HG03280 (cell line): ENCODE data around the gene MAP4K4.

ENCODE experiments used
- ATAC-seq: cut with Tn5 transposase; IDR thresholded peaks from one replicate; pipeline ENCODE4 v1.9.1; 2021; ENCODE audit warnings: mild to moderate bottlenecking, moderate library complexity; ENCODE audit not compliant: unreplicated experiment

Gene MAP4K4

DNA sequence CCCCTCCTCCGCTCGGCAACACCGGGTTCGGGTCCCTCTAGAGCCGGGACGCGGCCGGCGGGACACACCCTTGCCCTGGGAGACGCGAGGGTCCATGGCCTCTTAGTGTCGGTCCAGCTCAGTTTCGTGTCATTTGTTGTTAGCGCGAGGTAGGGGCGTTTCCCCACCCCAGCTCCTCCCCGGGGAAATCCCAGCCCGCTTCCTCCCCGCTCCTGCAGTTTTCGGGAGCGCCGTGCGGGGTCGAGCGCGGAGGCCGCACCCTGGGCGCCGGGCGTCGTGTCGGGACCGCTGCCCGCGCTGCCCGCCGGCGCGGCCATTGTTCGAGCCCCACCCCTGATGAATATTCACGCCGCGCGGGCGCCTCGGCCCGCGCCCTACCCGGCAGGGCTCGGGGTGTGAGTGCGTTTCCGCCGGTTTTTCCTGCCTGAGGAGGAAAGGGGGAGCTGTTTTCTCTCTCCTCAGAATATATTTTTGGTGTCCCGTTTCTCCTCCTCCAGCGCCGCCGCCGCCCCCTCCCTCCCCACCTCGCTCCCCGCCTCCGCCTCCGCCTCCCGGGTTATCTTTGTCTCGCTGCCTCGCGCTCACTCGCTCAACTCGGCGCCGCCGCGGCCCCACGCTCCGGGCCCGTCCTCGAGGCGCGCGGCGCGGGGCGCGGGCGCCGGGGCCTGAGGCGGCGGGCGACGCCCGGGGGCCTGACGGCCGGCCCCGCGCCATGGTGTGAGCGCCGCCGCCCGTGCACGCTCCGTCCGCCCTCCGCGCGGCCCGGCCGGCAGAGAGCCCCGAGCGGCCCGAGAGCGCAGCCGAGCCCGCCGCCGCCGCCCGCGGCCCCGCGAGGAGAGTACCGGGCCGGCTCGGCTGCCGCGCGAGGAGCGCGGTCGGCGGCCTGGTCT is at the start of gene MAP4K4:
Gene MAP4K4, plus strand, starts transcription at position 584 of the 890 bp plus-strand sequence. CDS start 374 bp downstream, outside the sequence.
- no peak for ATAC-seq

DNA sequence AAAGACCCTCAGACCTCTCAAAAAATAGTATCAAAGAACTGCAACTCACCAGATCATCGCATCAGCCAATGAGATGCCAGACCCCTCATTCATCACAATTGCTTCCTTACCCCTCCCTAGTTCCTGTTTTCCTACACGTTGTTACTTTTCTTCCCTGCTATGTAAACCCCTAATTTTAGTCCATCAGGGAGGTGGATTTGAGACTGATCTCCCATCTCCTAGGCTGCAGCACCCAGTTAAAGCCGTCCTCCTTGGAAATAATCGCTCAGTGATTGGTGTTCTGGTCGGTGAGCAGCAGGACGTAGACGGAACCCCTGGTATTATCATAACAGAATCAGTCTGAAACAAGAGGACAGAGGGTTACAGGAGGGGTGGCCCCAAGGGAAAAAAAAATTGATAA is 44.0 kb upstream of the MAP4K4 start:
- no peak for ATAC-seq

GRCh38 chr2:101655702-101656422 is 41.6 kb upstream of the MAP4K4 start:
- ATAC-seq, result no peak

DNA sequence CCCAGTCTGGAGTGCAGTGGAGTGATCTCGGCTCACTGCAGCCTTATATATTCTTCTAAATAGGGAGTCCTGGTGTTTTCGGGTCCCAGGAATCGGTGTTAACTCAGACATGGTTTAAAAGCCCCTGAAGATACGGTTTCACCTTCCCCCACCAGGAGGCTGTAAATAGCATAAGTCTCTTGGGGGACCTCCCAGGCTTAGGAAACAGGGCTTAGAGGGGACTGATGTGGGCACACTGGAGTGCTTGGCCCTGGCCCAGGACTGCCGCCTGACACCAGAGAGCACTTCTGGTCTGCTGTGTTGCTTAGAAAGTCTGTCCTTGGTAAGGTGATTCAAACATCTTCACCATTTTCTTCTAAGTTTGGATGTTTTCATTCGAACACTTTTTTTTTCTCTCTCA is 39.7 kb upstream of the MAP4K4 start:
- no peak for ATAC-seq

DNA sequence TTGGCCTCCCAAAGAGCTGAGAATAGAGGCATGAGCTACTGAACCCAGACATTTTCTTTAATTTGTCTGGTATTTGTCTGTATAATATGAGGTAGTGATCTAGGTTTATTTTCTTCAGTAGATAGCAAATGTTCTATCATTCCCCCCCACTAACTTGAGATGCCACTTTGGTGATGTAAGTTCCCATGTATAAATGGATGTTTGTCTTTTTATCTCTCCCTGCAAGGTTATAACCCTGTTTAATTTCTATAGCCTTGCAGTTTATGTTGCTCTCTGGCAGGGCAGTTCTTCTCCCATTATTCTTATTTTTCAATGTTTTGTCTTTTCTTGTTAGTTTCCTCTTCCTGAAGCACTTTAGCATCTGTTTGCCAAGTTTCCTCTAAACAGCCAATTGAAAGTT is 39.1 kb upstream of the MAP4K4 start:
- no peak for ATAC-seq

DNA sequence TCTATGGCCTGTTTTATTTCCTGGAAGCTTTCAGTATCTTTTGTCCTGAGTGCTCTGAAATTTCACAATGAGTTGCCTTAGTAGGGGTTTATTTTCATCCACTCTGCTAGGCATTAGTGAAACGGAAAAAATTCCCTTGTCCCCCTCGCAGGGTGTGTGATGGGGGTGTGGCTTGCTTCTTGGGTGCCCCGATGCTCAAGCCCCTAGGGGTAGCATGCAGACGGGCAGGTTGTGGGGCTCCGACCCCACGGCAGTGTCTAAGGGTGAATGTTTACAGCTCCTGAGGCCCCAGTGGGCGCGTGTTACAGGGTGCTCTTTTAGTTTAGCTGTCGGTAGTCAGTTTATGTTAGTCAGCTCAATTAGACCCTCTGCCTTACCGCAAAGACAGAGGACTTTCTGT is 32.2 kb upstream of the MAP4K4 start:
- no peak for ATAC-seq

GRCh38 chr2:101667823-101668222 is 29.7 kb upstream of the MAP4K4 start:
- no peak for ATAC-seq

DNA sequence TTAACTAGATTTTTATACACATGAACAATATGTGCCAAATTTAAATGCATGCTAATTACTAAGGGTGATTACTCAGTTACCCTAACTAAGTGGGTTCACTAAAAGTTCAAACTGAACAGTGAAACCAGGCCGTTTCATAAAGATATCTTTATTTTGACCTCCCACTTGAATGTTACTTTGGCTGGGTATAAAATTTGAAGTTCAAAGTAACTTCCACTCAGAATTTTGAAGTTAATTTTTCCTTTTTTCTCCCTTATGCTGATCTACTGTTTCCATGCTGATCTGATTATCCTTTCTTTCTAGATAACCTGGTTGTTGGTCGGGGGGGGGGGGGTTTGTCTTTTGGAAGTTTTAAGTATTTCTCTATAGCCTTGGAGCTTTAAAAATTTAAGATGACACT is 25.5 kb upstream of the MAP4K4 start:
- no peak for ATAC-seq

DNA sequence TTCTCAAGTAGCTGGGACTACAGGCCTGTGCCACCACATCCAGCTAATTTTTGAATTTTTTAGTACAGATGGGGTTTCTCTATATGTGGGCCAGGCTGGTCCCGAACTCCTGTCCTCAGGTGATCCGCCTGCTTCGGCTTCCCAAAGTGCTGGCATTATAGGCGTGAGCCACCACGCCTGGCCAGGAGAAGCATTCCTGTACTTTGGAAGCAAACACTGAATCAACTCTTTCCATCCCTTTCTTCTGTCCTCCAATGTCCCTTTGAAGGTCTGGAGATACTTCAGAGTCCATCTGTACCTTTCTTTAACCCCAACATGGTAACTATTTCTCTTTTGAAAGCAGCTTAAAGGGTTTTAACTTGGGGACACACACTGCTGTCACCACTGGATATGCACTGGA is 23.6 kb upstream of the MAP4K4 start:
- ATAC-seq, result no peak

DNA sequence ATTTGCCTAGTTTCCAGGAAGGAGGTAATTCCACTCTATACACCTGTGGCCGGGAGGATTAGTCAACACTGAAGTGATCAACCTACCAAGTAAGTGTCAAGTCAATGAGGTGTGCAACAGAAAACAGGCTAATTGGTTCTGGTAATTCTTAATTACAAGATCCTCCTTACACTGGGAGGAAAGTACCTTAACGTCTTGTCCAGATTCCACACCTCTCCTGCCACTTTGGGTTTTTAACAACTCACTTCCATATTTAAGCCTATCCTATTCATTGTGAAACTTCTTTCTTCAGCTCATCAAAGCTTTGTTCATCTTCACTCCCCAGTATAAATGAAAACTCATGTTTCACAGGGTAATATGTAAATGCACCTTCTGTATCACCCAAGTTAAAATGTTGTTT is 22.0 kb upstream of the MAP4K4 start:
- ATAC-seq, result no peak

DNA sequence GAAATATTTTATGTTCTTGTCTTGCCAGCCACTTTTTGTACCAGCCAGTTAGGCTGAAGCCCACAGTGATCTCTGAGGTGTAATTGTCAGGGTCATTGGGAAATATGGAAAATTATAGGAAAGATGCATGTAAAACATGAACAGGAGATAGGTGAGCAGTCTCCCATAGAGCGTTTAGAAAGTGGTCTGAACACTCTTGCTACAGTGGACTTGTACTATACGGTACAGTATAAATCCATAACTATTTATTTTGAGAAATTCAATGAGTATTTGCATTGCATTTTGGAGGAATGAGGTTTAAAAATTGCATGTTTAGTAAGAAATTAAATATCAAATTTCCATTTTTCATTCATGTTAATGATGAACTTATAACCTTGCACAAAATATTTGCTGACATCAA is 20.8 kb upstream of the MAP4K4 start:
- ATAC-seq, result no peak

GRCh38 chr2:101677658-101678057 is 19.8 kb upstream of the MAP4K4 start:
- ATAC-seq, result no peak

DNA sequence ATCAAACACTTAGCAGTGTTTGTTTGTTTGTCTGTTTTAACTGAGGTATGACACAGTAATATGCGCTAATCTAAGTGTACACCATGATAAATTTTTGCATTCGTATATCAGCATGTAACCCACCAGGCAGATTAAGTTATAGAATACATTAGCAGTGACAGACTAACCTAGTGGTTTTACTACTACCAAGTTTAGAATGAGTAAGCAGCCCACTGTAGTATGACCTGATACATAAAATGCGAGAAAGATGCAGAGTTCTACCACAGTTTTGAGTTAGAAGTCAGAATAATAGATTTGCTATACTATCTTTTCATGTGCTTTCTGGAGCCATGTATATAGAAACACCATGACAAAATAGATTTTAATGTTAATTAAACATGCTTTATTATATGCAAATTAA is 19.1 kb upstream of the MAP4K4 start:
- no peak for ATAC-seq

- ATAC-seq, result no peak
Measured at GRCh38 chr2:101679037-101679726, 18.3 kb upstream of the MAP4K4 start.

- ATAC-seq, result no peak
Measured at GRCh38 chr2:101679801-101680487, 17.6 kb upstream of the MAP4K4 start.

- no peak for ATAC-seq
Measured at GRCh38 chr2:101682311-101682710, 15.2 kb upstream of the MAP4K4 start.

GRCh38 chr2:101684313-101684712 is 13.2 kb upstream of the MAP4K4 start:
- no peak for ATAC-seq

GRCh38 chr2:101688261-101688660 is 9.2 kb upstream of the MAP4K4 start:
- ATAC-seq, result no peak

DNA sequence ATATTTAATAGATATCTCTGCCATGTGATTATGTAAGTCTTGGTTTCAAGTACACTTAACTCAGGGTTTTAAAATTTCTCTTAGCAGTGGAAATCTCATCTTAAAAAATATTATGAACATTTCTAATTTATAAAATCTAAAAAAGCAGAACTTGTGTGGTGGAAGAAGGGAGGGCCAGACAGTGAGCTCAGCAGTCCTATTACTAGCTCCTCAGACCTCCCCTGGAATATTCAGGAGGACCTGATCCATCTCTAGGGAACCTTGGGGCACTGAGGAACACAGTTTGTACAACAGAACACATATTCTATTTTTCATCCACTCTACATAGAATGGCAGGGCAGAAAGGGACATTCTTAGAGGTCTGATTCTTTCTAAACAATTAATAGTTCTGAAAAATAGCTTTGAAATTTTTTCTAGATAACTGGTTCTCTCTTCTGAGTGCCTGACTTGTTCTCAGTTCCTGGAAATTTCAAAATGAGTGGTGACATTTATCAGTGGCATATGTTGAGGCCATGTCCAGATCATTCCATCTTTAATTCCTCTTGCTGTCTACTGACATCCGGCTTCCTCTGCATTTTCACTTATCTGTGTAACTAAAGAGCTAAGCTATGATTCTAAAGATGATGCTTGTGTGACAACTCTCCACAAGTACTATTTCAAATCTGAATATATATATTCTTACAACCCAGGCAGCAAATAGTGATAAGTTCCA is 8.2 kb upstream of the MAP4K4 start:
- ATAC-seq, result no peak

GRCh38 chr2:101690547-101691152 is 6.9 kb upstream of the MAP4K4 start:
- no peak for ATAC-seq
